ENCODE data around the gene FPR3.

FPR3 gene

DNA sequence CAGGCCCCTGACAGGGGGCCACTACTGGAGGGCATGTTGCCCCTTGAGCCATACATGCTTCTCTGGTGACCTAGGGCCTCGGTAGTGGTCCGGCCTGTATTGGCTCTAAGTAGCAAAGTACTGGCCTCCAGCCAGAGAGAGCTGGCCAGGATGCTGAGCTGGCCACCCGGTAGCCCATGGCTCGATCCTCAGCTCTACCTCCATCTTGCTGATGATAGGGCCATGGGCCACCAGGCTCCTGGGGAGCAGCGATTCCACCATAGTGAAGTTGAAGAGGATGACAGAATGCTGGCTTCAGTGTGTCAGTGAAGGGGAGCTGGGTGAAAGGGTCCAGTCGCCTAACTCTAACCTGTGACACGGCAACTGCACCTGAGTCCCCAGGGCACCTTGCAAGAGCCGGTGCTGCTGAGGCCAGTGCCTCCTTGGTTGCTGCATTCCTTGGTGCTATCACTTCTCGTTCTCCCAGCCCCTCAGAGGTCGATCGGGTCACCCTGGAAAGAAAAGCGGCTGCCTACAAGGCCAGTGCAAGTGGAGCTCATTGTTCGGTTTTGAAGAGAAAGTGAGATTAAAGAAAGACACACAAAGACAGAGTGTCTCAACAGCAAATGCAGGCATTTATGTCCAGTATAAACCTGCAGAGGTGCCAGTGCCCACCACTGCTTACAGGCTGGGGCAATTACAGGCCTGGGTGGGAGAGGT is 5.0 kb downstream of the FPR3 start (continued):
- TF ChIP-seq ZNF394 (tag by site-specific recombination; IDR thresholded peaks at IDR 0.05; ENCODE audit: borderline replicate concordance) = no peak
- no peak for TF ChIP-seq ZNF175 (tag by site-specific recombination; IDR thresholded peaks at IDR 0.05)
- TF ChIP-seq, protein P1, sequence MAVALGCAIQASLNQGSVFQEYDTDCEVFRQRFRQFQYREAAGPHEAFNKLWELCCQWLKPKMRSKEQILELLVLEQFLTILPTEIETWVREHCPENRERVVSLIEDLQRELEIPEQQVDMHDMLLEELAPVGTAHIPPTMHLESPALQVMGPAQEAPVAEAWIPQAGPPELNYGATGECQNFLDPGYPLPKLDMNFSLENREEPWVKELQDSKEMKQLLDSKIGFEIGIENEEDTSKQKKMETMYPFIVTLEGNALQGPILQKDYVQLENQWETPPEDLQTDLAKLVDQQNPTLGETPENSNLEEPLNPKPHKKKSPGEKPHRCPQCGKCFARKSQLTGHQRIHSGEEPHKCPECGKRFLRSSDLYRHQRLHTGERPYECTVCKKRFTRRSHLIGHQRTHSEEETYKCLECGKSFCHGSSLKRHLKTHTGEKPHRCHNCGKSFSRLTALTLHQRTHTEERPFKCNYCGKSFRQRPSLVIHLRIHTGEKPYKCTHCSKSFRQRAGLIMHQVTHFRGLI (tag by site-specific recombination; IDR thresholded peaks at IDR 0.05) = no peak
- no peak for TF ChIP-seq MZF1 (tag by site-specific recombination; IDR thresholded peaks at IDR 0.05; ENCODE audit: borderline replicate concordance)
- no peak for TF ChIP-seq ZNF624 (tag by site-specific recombination; IDR thresholded peaks at IDR 0.05)
- no peak for TF ChIP-seq KLF16 (tag by site-specific recombination; IDR thresholded peaks at IDR 0.05)
- TF ChIP-seq REPIN1 (tag by site-specific recombination; IDR thresholded peaks at IDR 0.05; ENCODE audit: low read depth) = no peak
- TF ChIP-seq, protein P2, sequence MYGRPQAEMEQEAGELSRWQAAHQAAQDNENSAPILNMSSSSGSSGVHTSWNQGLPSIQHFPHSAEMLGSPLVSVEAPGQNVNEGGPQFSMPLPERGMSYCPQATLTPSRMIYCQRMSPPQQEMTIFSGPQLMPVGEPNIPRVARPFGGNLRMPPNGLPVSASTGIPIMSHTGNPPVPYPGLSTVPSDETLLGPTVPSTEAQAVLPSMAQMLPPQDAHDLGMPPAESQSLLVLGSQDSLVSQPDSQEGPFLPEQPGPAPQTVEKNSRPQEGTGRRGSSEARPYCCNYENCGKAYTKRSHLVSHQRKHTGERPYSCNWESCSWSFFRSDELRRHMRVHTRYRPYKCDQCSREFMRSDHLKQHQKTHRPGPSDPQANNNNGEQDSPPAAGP (tag by site-specific recombination; IDR thresholded peaks at IDR 0.05) = no peak
- TF ChIP-seq, protein P3, sequence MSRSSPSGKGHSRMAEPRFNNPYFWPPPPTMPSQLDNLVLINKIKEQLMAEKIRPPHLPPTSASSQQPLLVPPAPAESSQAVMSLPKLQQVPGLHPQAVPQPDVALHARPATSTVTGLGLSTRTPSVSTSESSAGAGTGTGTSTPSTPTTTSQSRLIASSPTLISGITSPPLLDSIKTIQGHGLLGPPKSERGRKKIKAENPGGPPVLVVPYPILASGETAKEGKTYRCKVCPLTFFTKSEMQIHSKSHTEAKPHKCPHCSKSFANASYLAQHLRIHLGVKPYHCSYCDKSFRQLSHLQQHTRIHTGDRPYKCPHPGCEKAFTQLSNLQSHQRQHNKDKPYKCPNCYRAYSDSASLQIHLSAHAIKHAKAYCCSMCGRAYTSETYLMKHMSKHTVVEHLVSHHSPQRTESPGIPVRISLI (tag by site-specific recombination; IDR thresholded peaks at IDR 0.05) = no peak
- no peak for TF ChIP-seq SP2 (tag by site-specific recombination; IDR thresholded peaks at IDR 0.05)

DNA sequence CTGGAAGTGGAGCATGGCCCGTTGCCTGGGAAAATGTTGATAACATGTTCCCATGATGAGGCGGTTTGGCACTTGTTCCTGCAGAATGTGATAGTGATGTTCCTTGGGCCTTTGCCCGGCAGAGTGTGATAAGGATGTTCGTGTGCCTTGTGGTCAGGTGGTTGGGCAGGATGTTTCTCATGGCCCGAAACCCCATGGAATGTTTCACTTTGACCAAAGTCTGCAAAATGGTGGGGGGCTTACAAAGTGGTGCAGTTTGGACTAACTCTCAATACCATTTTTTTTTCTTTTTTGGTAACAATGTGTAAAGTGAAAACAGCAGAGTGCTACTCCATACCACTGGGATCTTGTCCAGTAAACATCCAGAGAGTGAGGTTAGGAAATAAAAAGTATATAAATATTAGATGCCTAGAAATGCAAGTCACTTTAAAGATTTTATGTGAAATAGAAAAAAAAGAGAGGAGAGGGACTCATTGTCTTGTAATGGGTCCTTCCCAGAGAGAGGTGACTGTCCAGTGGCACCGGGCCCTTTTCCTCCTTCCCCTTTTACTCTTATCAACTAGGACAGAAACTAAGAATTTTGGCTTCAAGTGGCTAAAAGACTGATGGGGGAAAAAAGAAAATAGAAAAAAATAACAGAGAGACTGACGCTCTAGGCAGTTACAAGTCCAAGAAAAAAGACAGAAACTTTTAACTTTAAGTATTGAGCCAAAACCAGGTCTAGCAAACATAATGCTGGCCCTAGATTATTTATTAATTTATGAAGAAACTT is 5.7 kb downstream of the FPR3 start:
- POLR2A ChIA-PET = no interaction called here
- no peak overlapping the region for H3K27ac ChIP-seq (ENCODE audit: extremely low read depth, low read depth, low read length)
- no peaks in the 10 kb centered on the region for H3K4me1 ChIP-seq (ENCODE audit: control insufficient read depth, insufficient read depth, low read length)
- no peak overlapping the region for H3K4me3 ChIP-seq (ENCODE audit: low read depth, low read length)
- no peaks in the 10 kb centered on the region for H3K36me3 ChIP-seq (ENCODE audit: control insufficient read depth in 2 of 2, insufficient read depth in 1 of 2, low read length in 2 of 2)
- TF ChIP-seq, protein P4, sequence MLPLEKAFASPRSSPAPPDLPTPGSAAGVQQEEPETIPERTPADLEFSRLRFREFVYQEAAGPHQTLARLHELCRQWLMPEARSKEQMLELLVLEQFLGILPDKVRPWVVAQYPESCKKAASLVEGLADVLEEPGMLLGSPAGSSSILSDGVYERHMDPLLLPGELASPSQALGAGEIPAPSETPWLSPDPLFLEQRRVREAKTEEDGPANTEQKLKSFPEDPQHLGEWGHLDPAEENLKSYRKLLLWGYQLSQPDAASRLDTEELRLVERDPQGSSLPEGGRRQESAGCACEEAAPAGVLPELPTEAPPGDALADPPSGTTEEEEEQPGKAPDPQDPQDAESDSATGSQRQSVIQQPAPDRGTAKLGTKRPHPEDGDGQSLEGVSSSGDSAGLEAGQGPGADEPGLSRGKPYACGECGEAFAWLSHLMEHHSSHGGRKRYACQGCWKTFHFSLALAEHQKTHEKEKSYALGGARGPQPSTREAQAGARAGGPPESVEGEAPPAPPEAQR (tag by site-specific recombination; IDR thresholded peaks at IDR 0.05) = no peak
- no peak for TF ChIP-seq ZNF274 (IDR thresholded peaks at IDR 0.05; ENCODE audit: low read length)
- TF ChIP-seq ZNF274 (tag by site-specific recombination; IDR thresholded peaks at IDR 0.05; ENCODE audit: borderline replicate concordance) = no peak
- no peak for TF ChIP-seq EGR2 (tag by site-specific recombination; IDR thresholded peaks at IDR 0.05; ENCODE audit: low read depth)
- TF ChIP-seq ZNF248 (tag by site-specific recombination; IDR thresholded peaks at IDR 0.05) = no peak
- no peak for TF ChIP-seq ZNF37A (tag by site-specific recombination; IDR thresholded peaks at IDR 0.05)
- TF ChIP-seq ZFP69B (tag by site-specific recombination; IDR thresholded peaks at IDR 0.05) = no peak
- TF ChIP-seq ZNF830 (tag by site-specific recombination; IDR thresholded peaks at IDR 0.05; ENCODE audit: low read depth) = no peak
- CTCF ChIA-PET = interaction anchor here (1.2 to 1.7 kb wide), 2 partner anchors 8 to 23 kb away, joined by 3 to 5 read pairs; no protein-coding TSS in a partner anchor
- no peaks in the 10 kb centered on the region for H3K9me3 ChIP-seq (ENCODE audit: control insufficient read depth, insufficient read depth, low read depth, low read length)
